OCI-LY1 (cell line): ENCODE data around the gene AIP.

ENCODE experiments used
- EZH2 ChIP-seq: fragments of 200-600 bp; sonication (generic), shearing (Covaris generic); IDR thresholded peaks from 2 replicates; pipeline ENCODE4 v1.8.0; 2017; ENCODE audit warnings: borderline replicate concordance, mixed run types, mild to moderate bottlenecking, antibody characterized with exemption, low read length, moderate library complexity, mixed read lengths
- TF ChIP-seq, protein P1 (sequence below): fragments of 200-600 bp; sonication (generic), shearing (Covaris generic); IDR thresholded peaks from 2 replicates; pipeline ENCODE4 v1.5.1; 2017; ENCODE audit warnings: mild to moderate bottlenecking, antibody characterized with exemption, low read length, moderate library complexity, mixed read lengths

- TF ChIP-seq, protein P1, sequence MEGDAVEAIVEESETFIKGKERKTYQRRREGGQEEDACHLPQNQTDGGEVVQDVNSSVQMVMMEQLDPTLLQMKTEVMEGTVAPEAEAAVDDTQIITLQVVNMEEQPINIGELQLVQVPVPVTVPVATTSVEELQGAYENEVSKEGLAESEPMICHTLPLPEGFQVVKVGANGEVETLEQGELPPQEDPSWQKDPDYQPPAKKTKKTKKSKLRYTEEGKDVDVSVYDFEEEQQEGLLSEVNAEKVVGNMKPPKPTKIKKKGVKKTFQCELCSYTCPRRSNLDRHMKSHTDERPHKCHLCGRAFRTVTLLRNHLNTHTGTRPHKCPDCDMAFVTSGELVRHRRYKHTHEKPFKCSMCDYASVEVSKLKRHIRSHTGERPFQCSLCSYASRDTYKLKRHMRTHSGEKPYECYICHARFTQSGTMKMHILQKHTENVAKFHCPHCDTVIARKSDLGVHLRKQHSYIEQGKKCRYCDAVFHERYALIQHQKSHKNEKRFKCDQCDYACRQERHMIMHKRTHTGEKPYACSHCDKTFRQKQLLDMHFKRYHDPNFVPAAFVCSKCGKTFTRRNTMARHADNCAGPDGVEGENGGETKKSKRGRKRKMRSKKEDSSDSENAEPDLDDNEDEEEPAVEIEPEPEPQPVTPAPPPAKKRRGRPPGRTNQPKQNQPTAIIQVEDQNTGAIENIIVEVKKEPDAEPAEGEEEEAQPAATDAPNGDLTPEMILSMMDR, result no peak
- TF ChIP-seq EZH2, result no peak
These were observed 41.6 kb downstream of the AIP start for GRCh38 chr11:67524480-67524808.
